Activated naive CD4-positive, alpha-beta T cell treated with anti-CD3 and anti-CD28 coated beads, Interleukin-2, amount 50 U/mL, for 24 hours (primary cell): Measurements from ENCODE around the gene ZNF521.

ENCODE experiments used
- H3K27ac Mint-ChIP-seq: one replicate; pipeline ENCODE4 v1.8.0; 2021; ENCODE audit warnings: mild to moderate bottlenecking, mixed read lengths
- H3K27me3 Mint-ChIP-seq: one replicate; pipeline ENCODE4 v1.8.0; 2021; ENCODE audit warnings: mixed read lengths
- H3K36me3 Mint-ChIP-seq: one replicate; pipeline ENCODE4 v1.8.0; 2021; ENCODE audit warnings: mixed read lengths
- H3K4me1 Mint-ChIP-seq: one replicate; pipeline ENCODE4 v1.8.0; 2021; ENCODE audit warnings: mixed read lengths
- H3K4me3 Mint-ChIP-seq: one replicate; pipeline ENCODE4 v1.8.0; 2021; ENCODE audit warnings: mild to moderate bottlenecking, mixed read lengths
- H3K9me3 Mint-ChIP-seq: one replicate; pipeline ENCODE4 v1.8.0; 2021; ENCODE audit warnings: mixed read lengths

Gene ZNF521

DNA sequence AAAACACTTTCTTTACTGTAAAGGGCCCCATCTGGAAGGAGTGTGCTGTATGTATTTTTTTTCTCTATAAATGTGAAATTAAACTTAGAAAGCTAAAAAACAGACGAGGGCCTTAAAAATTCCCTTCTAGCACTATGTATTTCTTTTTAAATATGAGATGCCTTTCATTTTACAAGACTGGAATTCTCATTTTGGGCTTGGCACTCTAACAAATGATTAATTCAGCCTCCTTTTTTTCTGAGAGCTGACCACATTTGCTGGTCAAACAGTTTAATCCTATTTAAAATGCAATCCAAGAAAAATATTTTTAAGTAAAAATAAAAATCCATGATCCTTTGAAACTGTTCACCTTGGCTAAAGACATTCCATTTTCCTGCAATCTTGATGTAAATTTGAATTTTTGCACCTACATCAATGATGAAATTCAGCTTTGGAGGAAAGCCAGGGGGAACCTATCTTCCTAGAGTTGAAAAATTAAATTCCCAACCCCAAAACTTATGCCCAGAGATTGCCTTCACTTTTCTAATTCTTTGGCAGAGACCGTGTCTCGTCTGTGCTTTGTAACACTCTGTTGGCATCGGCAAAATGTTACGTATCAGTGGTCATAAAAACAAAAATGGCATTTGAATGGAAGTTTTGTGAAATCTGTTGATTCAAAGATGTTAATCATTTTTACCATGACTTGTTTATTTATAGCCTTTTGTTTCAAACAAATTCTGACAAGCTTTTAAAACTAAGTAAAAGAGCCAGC, 284.5 kb downstream of the ZNF521 start:
- Mint-ChIP-seq H3K36me3 (no peaks in the 10 kb centered on the region), H3K4me1 (no peaks in the 10 kb centered on the region), H3K27me3 (no peaks in the 10 kb centered on the region), H3K9me3 (peaks cover 6% of the 10 kb centered on the region), H3K27ac (no peak overlapping the region), H3K4me3 (no peak overlapping the region)

DNA sequence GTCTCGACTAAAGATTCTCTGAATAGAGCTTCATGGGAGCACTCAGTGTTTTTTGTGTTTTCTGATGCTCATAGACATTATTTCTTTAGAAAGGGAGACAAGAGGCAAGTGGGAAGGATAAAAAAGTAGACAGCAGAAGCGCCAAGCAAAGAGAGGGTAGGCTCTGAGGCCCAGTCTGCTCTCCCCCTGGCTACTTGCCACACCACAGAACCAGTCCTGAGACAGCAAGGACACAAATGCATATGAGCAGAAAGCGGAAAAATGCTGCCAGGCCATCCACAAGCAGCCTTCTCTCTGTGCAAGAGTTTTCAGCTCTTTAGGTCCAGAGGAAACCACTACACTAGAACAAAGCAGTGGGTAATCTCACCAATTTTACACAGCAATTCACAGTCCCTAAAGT, 285.4 kb downstream of the ZNF521 start:
- no peaks in the 10 kb centered on the region for H3K27me3 Mint-ChIP-seq
- no peak overlapping the region for H3K4me3 Mint-ChIP-seq
- H3K4me1 Mint-ChIP-seq, result no peaks in the 10 kb centered on the region
- H3K36me3 Mint-ChIP-seq, result no peaks in the 10 kb centered on the region
- H3K27ac Mint-ChIP-seq, result no peak overlapping the region
- peaks cover 6% of the 10 kb centered on the region for H3K9me3 Mint-ChIP-seq

DNA sequence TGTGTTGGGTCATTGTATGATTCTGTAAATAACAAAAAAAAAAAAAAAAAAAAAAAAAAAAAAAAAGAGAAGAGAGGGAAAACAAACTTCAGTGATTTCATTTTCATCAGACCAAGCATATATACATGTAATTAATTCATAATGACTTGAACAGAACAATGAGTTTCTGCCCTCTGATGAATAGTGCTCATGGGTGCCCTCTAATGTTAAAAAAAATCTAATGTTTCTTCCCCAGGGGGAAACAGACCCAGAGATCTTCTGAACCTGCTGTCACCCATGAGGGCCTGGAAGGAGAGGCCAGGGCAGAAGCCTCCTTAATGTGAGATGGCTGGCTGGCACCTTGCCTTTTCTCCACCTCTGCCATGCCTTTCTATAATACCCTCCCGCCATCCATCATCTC, 289.2 kb downstream of the ZNF521 start:
- Mint-ChIP-seq H3K9me3 (peaks cover 6% of the 10 kb centered on the region), H3K36me3 (no peaks in the 10 kb centered on the region), H3K4me3 (no peak overlapping the region), H3K27me3 (no peaks in the 10 kb centered on the region), H3K27ac (no peak overlapping the region), H3K4me1 (no peaks in the 10 kb centered on the region)

DNA sequence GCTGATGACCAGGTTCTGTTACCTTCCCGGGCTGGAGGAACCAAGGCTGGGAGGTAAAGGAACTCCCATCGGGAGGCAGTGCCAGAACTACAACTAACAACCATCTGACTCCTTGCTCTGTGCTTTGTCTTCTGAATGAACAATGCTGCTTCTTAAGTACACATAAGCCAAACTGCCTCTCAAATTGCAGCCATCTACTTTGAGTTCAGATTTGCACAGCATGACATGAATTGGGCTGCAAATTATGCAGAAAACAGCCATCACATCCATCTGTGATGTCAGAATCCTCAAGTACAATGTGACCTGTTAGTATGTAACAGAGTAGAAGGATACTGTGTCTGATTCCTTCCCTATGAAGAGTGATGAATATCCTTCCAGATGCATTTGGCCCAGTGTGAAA, 290.6 kb downstream of the ZNF521 start:
- Mint-ChIP-seq H3K27me3 (no peaks in the 10 kb centered on the region), H3K27ac (no peak overlapping the region), H3K4me3 (no peak overlapping the region), H3K4me1 (no peaks in the 10 kb centered on the region), H3K9me3 (peaks cover 6% of the 10 kb centered on the region), H3K36me3 (no peaks in the 10 kb centered on the region)

DNA sequence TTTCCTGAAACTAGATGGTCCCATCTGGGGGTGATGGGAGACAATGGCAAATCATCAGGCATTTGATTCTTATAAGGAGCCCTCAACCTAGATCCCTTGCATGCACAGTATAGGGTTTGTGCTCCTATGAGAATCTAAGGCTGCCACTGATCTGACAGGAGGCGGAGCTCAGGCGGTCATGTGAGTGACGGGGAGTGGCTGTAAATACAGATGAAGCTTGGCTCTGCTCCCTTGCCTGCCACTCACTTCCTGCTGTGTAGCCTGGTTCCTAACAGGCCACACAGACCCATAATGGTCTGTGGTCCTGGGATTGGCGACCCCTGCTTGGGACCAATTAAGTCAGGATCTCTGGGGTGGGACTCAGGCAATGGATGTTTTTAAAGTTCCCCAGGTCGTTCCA, 293.4 kb downstream of the ZNF521 start:
- Mint-ChIP-seq H3K27ac (no peak overlapping the region), H3K4me1 (no peaks in the 10 kb centered on the region), H3K9me3 (no peaks in the 10 kb centered on the region), H3K36me3 (no peaks in the 10 kb centered on the region), H3K27me3 (no peaks in the 10 kb centered on the region), H3K4me3 (no peak overlapping the region)

DNA sequence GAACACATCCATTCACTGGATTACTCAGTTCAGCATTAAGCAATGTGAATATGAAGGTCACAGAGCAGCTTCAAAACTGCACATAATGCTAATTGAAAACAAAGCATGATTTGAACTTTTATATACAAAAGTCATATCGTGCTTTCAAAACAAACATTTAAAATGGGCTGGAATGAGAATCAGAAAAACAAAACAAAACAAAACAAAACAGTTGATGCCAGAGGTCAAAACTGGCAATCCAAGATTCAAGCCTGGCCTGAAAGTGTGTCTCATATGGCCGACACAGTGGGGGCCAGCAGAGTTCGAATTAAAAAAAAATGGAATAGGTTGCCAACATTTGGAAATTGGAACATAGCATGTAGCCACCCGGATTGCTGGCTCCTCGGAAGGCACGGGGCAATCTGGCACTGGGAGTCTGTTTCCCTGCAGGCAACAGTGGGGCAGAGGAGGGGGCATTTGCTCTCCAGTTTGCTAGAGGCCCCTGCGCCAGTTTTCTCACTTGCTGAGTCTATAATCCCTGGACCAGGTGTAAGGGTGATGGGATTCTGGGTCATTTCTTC, 294.4 kb downstream of the ZNF521 start:
- no peak overlapping the region for H3K4me3 Mint-ChIP-seq
- H3K27ac Mint-ChIP-seq, result no peak overlapping the region
- H3K9me3 Mint-ChIP-seq, result no peaks in the 10 kb centered on the region
- no peaks in the 10 kb centered on the region for H3K36me3 Mint-ChIP-seq
- H3K4me1 Mint-ChIP-seq, result no peaks in the 10 kb centered on the region
- H3K27me3 Mint-ChIP-seq, result no peaks in the 10 kb centered on the region

DNA sequence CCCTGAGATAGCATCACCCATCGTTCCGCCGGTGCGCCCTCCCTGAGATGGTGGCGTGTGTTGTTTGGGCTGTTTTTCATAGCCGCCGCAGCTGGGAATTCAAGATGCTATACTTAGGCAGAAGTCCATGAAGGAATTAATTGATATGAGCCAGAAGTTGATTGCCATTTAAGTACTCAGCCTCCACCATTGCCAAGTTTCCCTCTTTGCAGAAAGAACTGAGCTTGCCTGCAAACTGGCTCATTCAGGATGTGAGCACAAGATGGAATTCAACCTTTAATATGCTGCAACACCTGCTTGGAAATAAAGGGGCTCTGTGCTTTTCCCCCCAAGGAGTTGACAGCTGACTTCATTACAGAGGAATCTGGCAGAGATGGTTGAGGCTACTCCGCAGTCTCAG, 295.5 kb downstream of the ZNF521 start:
- no peaks in the 10 kb centered on the region for H3K27me3 Mint-ChIP-seq
- H3K9me3 Mint-ChIP-seq, result no peaks in the 10 kb centered on the region
- no peaks in the 10 kb centered on the region for H3K36me3 Mint-ChIP-seq

DNA sequence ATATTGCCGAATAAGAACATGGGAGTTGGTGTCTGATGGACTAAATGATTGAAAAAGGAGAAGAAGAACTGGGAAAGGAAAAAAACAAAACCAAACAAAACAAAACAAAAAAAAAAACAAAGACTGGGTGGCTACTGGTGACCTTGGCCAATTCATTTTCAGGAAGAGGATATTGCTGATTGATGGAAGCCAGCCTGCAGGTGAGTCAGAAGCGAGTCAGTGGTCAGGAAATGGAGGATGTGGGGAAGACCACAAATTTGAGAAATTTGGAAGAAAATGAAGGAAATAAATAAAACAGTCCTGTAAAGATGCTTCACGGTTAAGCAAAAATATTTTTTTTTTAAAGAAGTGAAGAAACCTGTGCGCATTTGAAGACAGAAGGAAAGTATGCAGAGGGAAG, 296.9 kb downstream of the ZNF521 start:
- Mint-ChIP-seq H3K4me1 (no peaks in the 10 kb centered on the region), H3K27me3 (no peaks in the 10 kb centered on the region), H3K9me3 (no peaks in the 10 kb centered on the region), H3K4me3 (no peak overlapping the region), H3K27ac (no peak overlapping the region), H3K36me3 (no peaks in the 10 kb centered on the region)

More for the DNA sequence above, 295.5 kb downstream of the ZNF521 start:
- H3K4me3 Mint-ChIP-seq, result no peak overlapping the region
- H3K4me1 Mint-ChIP-seq, result no peaks in the 10 kb centered on the region
- H3K27ac Mint-ChIP-seq, result no peak overlapping the region

DNA sequence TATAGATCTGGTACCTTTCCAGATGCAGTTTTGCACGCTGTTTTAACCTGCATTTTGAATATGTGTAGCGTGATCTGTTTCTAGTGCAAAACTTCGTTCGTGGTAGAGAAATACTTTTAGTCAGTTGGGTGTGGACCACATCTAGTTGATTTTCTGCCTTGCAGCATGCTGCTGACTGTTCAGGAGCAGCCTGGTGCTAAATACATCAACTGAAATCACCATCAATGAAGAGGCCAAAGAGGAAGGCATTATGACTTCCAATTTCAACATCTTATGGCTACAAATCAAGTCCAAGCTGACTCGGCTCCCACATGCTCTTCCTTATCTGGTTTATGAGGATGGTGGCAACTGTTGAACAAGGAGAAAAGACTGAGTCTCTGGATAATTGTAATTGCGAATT, 298.5 kb downstream of the ZNF521 start:
- Mint-ChIP-seq H3K4me1 (no peaks in the 10 kb centered on the region), H3K9me3 (no peaks in the 10 kb centered on the region)

DNA sequence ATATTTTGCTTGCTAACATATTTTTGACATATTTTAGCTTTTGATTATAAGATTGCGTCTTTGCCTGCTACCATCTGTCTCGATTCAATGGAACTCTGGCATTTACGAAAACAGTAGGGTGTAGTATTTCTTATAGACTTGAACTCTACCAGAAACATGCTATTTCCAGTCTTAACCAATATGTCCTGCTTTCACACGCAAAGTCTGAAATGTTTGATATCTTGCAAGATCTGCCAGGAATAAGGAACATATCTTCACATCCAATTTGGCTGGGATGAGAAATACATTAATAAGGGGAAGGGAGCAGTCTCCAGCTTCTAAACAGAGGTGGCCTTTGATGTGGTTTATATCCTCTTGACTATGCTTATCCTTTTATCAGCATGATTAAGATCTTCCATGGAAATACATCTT, 299.4 kb downstream of the ZNF521 start:
- no peak overlapping the region for H3K27ac Mint-ChIP-seq
- no peaks in the 10 kb centered on the region for H3K9me3 Mint-ChIP-seq
- H3K36me3 Mint-ChIP-seq, result no peaks in the 10 kb centered on the region
- H3K4me3 Mint-ChIP-seq, result no peak overlapping the region
- H3K27me3 Mint-ChIP-seq, result no peaks in the 10 kb centered on the region
- H3K4me1 Mint-ChIP-seq, result no peaks in the 10 kb centered on the region

More for the DNA sequence above, 298.5 kb downstream of the ZNF521 start:
- Mint-ChIP-seq H3K36me3 (no peaks in the 10 kb centered on the region), H3K27me3 (no peaks in the 10 kb centered on the region), H3K27ac (no peak overlapping the region), H3K4me3 (no peak overlapping the region)

DNA sequence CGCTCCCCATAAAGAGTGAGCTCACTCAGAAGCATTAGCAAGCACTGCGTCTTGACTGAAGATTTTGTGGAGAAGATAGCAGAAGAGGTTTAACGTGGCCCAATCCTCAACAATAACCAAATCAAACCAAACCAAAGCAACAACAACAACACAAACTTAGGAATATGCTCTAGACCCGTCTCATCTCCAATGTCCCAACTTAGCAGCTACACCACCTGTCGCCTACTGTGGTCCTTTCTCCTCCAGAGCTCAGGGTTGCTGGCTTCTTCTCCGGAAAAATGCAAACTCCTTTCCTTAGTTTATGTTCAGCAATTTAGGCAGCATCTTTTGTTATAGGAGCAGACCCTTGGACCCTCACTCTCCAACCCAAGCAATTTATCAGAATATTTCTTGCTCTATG, 301.4 kb downstream of the ZNF521 start:
- Mint-ChIP-seq H3K36me3 (no peaks in the 10 kb centered on the region), H3K27ac (no peak overlapping the region)

DNA sequence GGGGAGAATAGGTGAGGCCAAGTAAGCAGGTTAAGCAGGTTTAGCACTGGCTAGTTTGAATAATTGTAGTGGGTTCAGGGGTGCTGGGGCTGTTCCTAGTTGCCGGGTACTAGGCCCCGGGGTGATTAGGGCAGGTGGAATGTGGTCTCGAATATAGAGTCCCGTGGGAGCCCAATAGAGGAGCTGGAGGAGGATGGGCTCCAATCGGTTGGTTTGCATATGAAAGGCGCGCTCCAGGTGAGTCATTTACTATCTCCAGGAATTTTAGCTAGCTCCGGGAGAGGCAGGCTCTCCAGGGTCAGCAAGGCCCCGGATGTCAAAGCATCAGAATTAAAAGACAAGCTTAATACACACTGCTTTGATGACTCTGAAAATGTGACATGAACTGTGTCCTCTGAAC, 304.0 kb downstream of the ZNF521 start:
- no peaks in the 10 kb centered on the region for H3K9me3 Mint-ChIP-seq
- no peaks in the 10 kb centered on the region for H3K27me3 Mint-ChIP-seq
- H3K4me3 Mint-ChIP-seq, result no peak overlapping the region
- H3K27ac Mint-ChIP-seq, result no peak overlapping the region
- H3K36me3 Mint-ChIP-seq, result no peaks in the 10 kb centered on the region
- no peaks in the 10 kb centered on the region for H3K4me1 Mint-ChIP-seq

More for the DNA sequence above, 301.4 kb downstream of the ZNF521 start:
- Mint-ChIP-seq H3K27me3 (no peaks in the 10 kb centered on the region), H3K4me1 (no peaks in the 10 kb centered on the region), H3K9me3 (no peaks in the 10 kb centered on the region), H3K4me3 (no peak overlapping the region)

DNA sequence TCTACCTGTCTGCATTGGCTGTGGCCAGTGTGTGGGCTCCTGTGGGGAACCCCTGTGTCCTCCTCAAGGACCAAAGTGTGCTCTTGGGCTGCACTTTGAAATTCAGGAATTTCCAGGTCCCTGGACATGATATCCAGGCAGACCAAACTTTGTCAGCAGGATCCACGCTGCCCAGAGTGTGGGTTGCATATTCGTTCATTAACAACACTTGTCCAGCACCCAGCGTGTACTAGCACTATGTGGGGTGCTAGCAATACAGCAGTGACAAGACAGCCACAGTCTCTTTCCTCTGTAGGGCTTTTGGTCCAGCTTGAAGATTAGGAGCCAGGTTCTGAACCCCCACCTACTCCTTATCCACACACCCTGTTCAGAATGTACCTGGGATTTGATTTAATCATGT, 304.5 kb downstream of the ZNF521 start:
- H3K4me1 Mint-ChIP-seq, result no peaks in the 10 kb centered on the region
- no peak overlapping the region for H3K27ac Mint-ChIP-seq
- H3K27me3 Mint-ChIP-seq, result no peaks in the 10 kb centered on the region
- H3K4me3 Mint-ChIP-seq, result no peak overlapping the region
- no peaks in the 10 kb centered on the region for H3K36me3 Mint-ChIP-seq
- no peaks in the 10 kb centered on the region for H3K9me3 Mint-ChIP-seq

DNA sequence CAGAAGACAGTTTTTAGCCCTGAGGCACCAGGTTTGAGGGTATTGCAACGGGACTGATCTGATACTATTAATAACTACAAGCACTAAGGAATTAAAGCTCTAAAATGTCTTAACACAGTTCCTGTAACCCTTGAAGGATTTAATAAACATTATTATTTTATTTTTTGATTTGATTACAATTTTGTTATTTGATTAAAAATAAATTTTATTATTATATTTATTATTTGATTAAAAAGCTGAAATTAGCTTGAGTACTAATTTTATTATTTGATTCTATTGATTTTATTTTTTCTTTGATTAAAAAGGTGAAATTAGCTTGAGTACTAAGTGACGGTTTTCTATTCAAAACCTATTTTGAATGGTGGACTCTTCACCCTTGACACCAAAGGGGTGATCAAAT, 307.3 kb downstream of the ZNF521 start:
- H3K4me1 Mint-ChIP-seq, result no peaks in the 10 kb centered on the region
- no peak overlapping the region for H3K27ac Mint-ChIP-seq
- H3K27me3 Mint-ChIP-seq, result no peaks in the 10 kb centered on the region
- no peak overlapping the region for H3K4me3 Mint-ChIP-seq
- H3K9me3 Mint-ChIP-seq, result no peaks in the 10 kb centered on the region
- no peaks in the 10 kb centered on the region for H3K36me3 Mint-ChIP-seq

DNA sequence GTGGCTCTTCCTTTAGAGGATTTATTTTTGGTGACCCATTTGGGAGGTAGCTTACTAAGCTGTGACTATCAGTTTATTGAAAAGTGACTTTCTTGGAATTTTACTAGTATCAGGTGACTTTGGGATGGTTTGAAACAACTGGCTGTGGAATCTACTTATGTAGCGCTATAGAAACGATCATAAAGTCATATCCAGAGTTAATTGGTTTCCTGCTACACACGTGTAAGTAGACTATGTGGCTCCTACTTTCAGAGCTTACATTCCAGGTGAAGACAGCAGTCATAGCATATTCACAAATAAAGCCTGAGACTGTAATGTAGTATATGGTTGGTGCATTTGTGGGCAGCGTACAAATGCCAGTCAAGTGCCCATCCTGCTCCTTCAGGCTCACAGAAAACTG, 308.9 kb downstream of the ZNF521 start:
- H3K27me3 Mint-ChIP-seq, result no peaks in the 10 kb centered on the region

DNA sequence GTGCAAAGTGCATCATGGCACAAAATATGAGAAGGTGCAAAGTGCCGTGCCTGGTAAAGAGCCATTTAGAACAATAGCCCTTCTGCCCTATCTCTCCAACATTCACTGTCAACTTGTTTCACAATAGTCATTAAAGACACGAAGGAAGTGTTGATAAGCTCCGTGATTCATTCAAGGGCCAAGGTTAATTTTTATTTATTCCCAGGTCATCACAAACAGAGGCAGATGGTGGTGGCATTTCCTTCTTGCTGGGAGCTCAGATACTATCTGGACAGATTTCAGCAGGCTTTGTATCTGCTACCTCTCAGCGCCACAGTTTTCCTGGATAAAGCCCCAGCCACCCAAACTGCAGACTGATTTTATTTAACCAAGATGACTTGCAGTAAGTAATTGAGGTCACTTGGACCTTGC, 309.3 kb downstream of the ZNF521 start:
- no peaks in the 10 kb centered on the region for H3K9me3 Mint-ChIP-seq
- H3K27ac Mint-ChIP-seq, result no peak overlapping the region
- H3K4me1 Mint-ChIP-seq, result no peaks in the 10 kb centered on the region
- no peak overlapping the region for H3K4me3 Mint-ChIP-seq
- H3K36me3 Mint-ChIP-seq, result no peaks in the 10 kb centered on the region
- no peaks in the 10 kb centered on the region for H3K27me3 Mint-ChIP-seq

More for the DNA sequence above, 308.9 kb downstream of the ZNF521 start:
- Mint-ChIP-seq H3K9me3 (no peaks in the 10 kb centered on the region), H3K4me1 (no peaks in the 10 kb centered on the region), H3K27ac (no peak overlapping the region), H3K4me3 (no peak overlapping the region), H3K36me3 (no peaks in the 10 kb centered on the region)

DNA sequence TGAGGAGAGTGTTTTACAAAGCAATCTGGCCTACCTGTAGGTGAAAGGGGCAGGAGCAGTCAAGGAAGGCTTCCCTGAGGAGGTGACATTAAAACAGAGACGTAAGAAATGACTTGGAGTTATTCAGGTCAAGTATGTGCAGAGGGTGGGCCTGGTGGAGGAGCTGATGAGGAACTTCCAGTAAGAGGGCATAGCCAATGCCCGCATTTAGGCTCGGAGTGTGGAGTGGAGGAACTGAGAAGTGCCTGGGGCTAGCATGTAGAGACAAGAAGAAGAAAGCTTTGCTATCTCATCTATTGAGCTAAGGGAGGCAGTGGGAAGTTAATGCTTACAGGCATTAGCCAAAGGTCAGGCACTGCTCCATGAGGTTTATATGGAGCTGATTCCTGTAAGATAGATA, 312.2 kb downstream of the ZNF521 start:
- H3K27ac Mint-ChIP-seq, result no peak overlapping the region
- peaks cover 2% of the 10 kb centered on the region for H3K27me3 Mint-ChIP-seq
- H3K9me3 Mint-ChIP-seq, result no peaks in the 10 kb centered on the region
- no peaks in the 10 kb centered on the region for H3K4me1 Mint-ChIP-seq
- H3K4me3 Mint-ChIP-seq, result no peak overlapping the region
- no peaks in the 10 kb centered on the region for H3K36me3 Mint-ChIP-seq
